Gastroesophageal sphincter (tissue), 4 donors: ENCODE data around the gene TMEM198. TPM values are rescaled to one million over a fixed set of nuclear protein-coding genes. Genes with fewer than 3 reads are reported as not detected.

ENCODE experiments used
- ATAC-seq: fragments of 150-250 bp; one replicate; pipeline ENCODE4 v1.9.1; 2016; ENCODE audit warnings: mild to moderate bottlenecking, moderate library complexity
- H3K27ac ChIP-seq, 4 donors: fragments of 200-600 bp; sonication (generic) in 3 of 4; 1 replicate in 3 of 4; 2 replicates in 1 of 4; pipeline ENCODE4 v1.5.1; 2016 to 2019
- H3K27me3 ChIP-seq: fragments of 200-600 bp; sonication (generic); one replicate; pipeline ENCODE4 v1.5.1; 2019
- H3K36me3 ChIP-seq, 2 donors: fragments of 200-600 bp; sonication (generic); one replicate each; pipeline ENCODE4 v1.5.1; 2019; ENCODE audit warnings: control low read depth in 1 of 2
- H3K4me1 ChIP-seq, 3 donors: fragments of 200-600 bp; sonication (generic); 1 replicate in 2 of 3; 2 replicates in 1 of 3; pipeline ENCODE4 v1.5.1; 2016 to 2019; ENCODE audit warnings: control low read depth in 2 of 3
- H3K4me3 ChIP-seq, 2 donors: fragments of 200-600 bp; sonication (generic); one replicate each; pipeline ENCODE4 v1.5.1; 2019; ENCODE audit warnings: mild to moderate bottlenecking in 1 of 2, moderate library complexity in 1 of 2
- H3K9me3 ChIP-seq, 3 donors: fragments of 200-600 bp; sonication (generic); one replicate each; pipeline ENCODE4 v1.5.1; 2017 to 2019; ENCODE audit warnings: control low read depth in 2 of 3
- EP300 ChIP-seq: sonication (generic); formaldehyde crosslinking; IDR thresholded peaks from one replicate; pipeline ENCODE4 v1.6.1; 2017; ENCODE audit warnings: antibody characterized with exemption, mild to moderate bottlenecking
- POLR2A ChIP-seq, 2 donors: fragments of 450-650 bp; IDR thresholded peaks; one replicate each; pipeline ENCODE4 v1.6.1; 2017; ENCODE audit warnings: antibody characterized with exemption in 2 of 2, mild to moderate bottlenecking in 2 of 2, moderate library complexity in 1 of 2
- POLR2AphosphoS5 ChIP-seq: sonication (generic); formaldehyde crosslinking; IDR thresholded peaks from one replicate; pipeline ENCODE4 v1.6.1; 2017; ENCODE audit warnings: antibody characterized with exemption
- WGBS, 2 donors: methylation state at CpG; one replicate each; pipeline ENCODE4 v1.1.5; 2018; ENCODE audit warnings: low coverage in 1 of 2; 5-methylcytosine and 5-hydroxymethylcytosine counted together
- total RNA-seq, 4 donors: library from RNA; depleted of rRNA; stranded (reverse); fragments of >200 nt; gene quantifications; one replicate each; pipeline ENCODE4 v1.1.0, GENCODE V29; 2016
- TF ChIP-seq, protein P1 (sequence below), 4 experiments: fragments of 200-600 bp in 2 of 4; fragments of 450-650 bp in 2 of 4; sonication (generic) in 1 of 4; IDR thresholded peaks; one replicate each; pipeline ENCODE4 v1.5.1; 2017 to 2019; ENCODE audit warnings: antibody characterized with exemption in 4 of 4, mild to moderate bottlenecking in 2 of 4, moderate library complexity in 2 of 4

TMEM198 gene
- total RNA-seq, 4 donors from 2014 or later, result 1.6 to 9.5 (median 4.1) TPM

DNA sequence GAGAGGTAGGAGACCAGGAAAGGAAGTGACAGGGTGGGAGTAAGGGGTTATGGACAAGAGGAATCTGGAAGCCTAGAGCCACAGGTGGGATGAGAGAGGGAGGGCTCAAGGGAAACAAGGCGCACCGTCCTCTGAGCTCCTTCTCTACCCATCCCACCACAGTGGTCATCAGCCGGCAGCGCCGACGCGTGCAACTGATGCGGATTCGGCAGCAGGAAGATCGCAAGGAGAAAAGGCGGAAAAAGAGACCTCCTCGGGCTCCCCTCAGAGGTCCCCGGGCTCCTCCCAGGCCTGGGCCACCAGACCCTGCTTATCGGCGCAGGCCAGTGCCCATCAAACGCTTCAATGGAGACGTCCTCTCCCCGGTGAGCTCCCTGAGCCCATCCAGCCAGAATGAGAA, 5.2 kb downstream of the TMEM198 start:
- no peak for ATAC-seq
- H3K4me1 ChIP-seq, result peaks cover 0 to 43% (median 20%) of the 10 kb centered on the region in 3 donors
- no peak overlapping the region for H3K27ac ChIP-seq
- 92% methylated on average over 13 of the region's 18 CpGs; no CpG with 5 or more reads in 1 of the 2 donors for WGBS, 2 donors
- TF ChIP-seq POLR2AphosphoS5, result no peak
- TF ChIP-seq, protein P1, sequence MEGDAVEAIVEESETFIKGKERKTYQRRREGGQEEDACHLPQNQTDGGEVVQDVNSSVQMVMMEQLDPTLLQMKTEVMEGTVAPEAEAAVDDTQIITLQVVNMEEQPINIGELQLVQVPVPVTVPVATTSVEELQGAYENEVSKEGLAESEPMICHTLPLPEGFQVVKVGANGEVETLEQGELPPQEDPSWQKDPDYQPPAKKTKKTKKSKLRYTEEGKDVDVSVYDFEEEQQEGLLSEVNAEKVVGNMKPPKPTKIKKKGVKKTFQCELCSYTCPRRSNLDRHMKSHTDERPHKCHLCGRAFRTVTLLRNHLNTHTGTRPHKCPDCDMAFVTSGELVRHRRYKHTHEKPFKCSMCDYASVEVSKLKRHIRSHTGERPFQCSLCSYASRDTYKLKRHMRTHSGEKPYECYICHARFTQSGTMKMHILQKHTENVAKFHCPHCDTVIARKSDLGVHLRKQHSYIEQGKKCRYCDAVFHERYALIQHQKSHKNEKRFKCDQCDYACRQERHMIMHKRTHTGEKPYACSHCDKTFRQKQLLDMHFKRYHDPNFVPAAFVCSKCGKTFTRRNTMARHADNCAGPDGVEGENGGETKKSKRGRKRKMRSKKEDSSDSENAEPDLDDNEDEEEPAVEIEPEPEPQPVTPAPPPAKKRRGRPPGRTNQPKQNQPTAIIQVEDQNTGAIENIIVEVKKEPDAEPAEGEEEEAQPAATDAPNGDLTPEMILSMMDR (IDR thresholded peaks at IDR 0.05), result no peak
- TF ChIP-seq EP300, result no peak
- TF ChIP-seq POLR2A (IDR thresholded peaks at IDR 0.05), result no peak
- H3K4me3 ChIP-seq, result no peak overlapping the region
- H3K36me3 ChIP-seq, result peaks cover 0 to 27% of the 10 kb centered on the region in 2 donors
- peaks cover 5% of the 10 kb centered on the region for H3K27me3 ChIP-seq
- H3K9me3 ChIP-seq, result no peaks in the 10 kb centered on the region

DNA sequence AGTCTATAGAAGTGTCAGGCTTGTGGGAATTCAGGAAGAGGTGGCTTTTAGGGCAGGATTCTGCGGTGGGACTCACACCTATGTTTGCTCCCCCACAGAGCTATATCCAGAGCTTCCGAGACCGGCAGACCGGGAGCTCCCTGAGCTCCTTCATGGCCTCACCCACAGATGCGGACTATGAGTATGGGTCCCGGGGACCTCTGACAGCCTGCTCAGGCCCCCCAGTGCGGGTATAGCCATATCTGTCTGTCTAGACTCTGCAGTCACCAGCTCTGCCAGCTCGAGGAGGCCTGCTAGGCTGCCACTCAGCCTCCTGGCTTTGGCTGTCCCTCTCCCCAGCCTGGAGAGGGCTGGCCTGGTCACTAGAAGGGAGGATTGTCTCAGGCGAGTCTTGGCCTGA, 5.8 kb downstream of the TMEM198 start:
- Histone ChIP-seq H3K9me3 (no peaks in the 10 kb centered on the region), H3K27ac (no peak overlapping the region), H3K4me3 (no peak overlapping the region), H3K4me1 (peaks cover 0 to 37% (median 13%) of the 10 kb centered on the region in 3 donors), H3K27me3 (peaks cover 8% of the 10 kb centered on the region), H3K36me3 (peaks cover 0 to 27% of the 10 kb centered on the region in 2 donors)
- no peak for ATAC-seq
- TF ChIP-seq POLR2AphosphoS5, result no peak
- no peak for TF ChIP-seq EP300
- TF ChIP-seq, protein P1 (IDR thresholded peaks at IDR 0.05), result no peak
- no peak for TF ChIP-seq POLR2A (IDR thresholded peaks at IDR 0.05)
- 90% methylated on average over 5 of the region's 9 CpGs; no CpG with 5 or more reads in 1 of the 2 donors for WGBS, 2 donors

DNA sequence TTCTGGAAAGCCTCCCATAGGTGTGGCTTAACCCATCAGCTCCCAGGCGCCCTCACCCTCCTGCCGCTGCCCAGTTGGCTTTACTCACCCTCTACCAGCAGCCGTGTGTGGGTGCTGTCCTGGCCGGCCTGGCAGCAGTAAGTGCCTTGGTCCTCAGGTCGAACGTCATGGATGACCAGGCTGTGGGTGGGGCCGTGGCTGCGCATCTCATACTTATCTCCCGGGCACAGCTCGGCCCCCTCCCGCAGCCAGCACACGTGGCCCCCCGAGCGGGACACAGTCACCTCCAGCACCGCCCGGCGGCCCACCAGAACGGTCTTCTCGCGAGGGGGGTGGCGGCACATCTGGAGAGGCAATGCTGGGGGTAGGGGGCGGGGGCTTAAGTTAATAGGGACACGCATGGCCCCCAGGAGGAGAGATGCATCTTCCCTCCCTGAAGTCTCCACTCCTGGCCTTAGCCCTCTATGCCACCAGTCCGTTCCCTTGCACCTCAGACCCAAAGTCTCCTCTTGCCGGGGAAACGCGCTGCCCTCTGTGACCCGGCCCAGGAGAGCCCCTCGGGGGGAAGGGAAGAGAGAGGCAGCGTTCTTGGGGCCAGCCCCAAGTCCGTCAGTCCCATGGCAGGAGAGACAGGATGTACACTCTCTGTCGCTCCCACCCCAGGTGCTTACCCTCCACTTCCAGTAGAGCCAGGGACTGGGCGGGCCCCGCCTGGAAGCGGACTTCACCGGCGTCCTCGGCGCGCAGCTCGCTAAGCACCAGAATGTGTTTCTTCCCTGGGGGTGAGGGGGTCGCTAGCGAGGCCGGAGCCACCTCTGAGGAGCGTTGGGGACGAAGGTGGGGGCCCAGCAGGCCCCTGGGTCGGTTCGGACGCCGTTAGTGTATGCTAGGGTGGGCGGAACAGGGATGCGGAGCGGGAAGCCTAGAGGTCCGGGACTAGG, 7.9 kb downstream of the TMEM198 start:
- Histone ChIP-seq H3K4me3 (peak overlapping the region; percentile 37 to 70), H3K27me3 (peaks cover 8% of the 10 kb centered on the region), H3K27ac (peak overlapping the region in 3 of 4 donors; percentile 77 to 85 (median 82)), H3K4me1 (peaks cover 0 to 28% (median 12%) of the 10 kb centered on the region in 3 donors), H3K36me3 (peaks cover 0 to 46% of the 10 kb centered on the region in 2 donors), H3K9me3 (no peaks in the 10 kb centered on the region)
- WGBS, 2 donors, result 16% methylated on average over 5 of the region's 54 CpGs; no CpG with 5 or more reads in 1 of the 2 donors
- ATAC-seq, result peak; percentile 42
- TF ChIP-seq POLR2AphosphoS5 (no peak), POLR2A (IDR thresholded peaks at IDR 0.05) (no peak), EP300 (no peak)
- TF ChIP-seq, protein P1 (IDR thresholded peaks at IDR 0.05), result no peak

DNA sequence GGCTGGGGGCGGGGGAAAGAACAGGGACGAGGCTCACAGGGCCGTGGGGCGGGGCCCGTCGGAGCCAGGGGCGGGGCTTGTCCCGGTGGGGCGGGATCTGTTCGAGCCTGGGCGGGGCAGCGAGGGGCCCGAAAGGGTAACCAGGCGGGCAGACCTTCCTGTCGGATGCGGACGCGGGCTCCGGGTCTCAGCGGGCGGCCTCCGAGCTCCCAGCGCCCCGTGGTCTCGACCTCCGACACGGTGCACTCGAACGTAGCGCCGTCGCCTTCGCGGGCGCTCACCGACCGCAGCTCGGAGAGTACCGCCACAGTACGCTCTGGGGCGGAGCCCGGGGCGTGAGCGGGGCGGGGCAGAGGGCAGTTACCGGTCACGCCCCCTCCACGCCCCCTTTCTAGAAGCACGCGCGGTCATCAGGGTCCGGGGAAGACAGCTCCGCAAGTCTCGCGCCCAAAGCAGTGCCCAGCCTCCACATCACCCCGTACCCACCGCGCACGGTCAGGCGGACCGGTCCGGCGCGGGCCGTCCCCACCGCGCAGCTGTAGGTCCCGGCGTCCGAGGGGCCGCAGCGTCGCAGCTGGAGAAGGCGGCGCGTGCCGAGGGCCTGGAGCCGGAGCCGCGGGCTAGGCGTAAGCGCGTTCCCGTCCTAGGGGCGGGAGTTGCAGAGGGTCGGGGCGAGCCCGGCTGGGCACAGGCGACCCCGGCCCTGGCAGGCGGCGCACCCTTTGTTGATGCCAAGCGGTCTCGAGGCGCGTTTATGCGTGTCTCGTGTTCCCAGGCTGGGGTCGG, 8.7 kb downstream of the TMEM198 start:
- peak overlapping the region in 3 of 4 donors; percentile 77 to 85 (median 82) for H3K27ac ChIP-seq
- no CpG with 5 or more reads among the region's 99 CpGs for WGBS, 2 donors
- peak; percentile 93 for ATAC-seq

More for the DNA sequence above, 8.7 kb downstream of the TMEM198 start:
- H3K4me3 ChIP-seq, result peak overlapping the region; percentile 37 to 70
- H3K27me3 ChIP-seq, result peaks cover 8% of the 10 kb centered on the region
- no peak for TF ChIP-seq EP300
- TF ChIP-seq POLR2AphosphoS5, result peak; percentile 20
- no peak for TF ChIP-seq POLR2A (IDR thresholded peaks at IDR 0.05)
- TF ChIP-seq, protein P1 (IDR thresholded peaks at IDR 0.05), result no peak
- no peaks in the 10 kb centered on the region for H3K9me3 ChIP-seq
- peaks cover 0 to 49% of the 10 kb centered on the region in 2 donors for H3K36me3 ChIP-seq
- peaks cover 0 to 28% (median 12%) of the 10 kb centered on the region in 3 donors for H3K4me1 ChIP-seq
